ENCODE measurements around the gene P2RY2.

Gene P2RY2

GRCh38 chr11:73204711-73205121 is 13.4 kb upstream of the P2RY2 start:
- DNase-seq, result peak in 5 of 56 donors; percentile 6 to 29 (median 15)

- no peak for DNase-seq
Observed at GRCh38 chr11:73205661-73206343, 12.3 kb upstream of the P2RY2 start.

DNA sequence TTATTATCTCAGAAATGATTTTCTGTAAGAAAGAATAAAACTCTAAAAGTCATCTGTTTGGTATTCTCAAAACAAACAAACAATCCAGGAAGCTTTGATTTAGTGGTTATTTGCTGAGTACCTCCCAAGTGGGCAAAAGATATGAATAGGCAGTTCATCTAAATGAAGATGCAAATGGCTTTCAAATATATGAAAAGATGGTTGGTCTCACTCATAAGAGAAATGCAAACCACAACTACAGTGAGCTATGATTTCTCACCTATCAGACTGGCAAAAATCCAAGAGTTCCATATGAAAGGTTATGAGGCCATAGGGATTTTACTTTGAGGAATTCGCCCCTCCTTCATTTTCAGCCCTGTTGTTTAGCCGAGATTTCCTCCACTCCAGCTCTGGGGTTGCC is 11.3 kb upstream of the P2RY2 start:
- no peak for DNase-seq

- DNase-seq, result no peak
Observed at GRCh38 chr11:73209892-73210291, 8.2 kb upstream of the P2RY2 start.

- DNase-seq, result no peak
Observed at GRCh38 chr11:73210916-73211667, 7.0 kb upstream of the P2RY2 start.

DNA sequence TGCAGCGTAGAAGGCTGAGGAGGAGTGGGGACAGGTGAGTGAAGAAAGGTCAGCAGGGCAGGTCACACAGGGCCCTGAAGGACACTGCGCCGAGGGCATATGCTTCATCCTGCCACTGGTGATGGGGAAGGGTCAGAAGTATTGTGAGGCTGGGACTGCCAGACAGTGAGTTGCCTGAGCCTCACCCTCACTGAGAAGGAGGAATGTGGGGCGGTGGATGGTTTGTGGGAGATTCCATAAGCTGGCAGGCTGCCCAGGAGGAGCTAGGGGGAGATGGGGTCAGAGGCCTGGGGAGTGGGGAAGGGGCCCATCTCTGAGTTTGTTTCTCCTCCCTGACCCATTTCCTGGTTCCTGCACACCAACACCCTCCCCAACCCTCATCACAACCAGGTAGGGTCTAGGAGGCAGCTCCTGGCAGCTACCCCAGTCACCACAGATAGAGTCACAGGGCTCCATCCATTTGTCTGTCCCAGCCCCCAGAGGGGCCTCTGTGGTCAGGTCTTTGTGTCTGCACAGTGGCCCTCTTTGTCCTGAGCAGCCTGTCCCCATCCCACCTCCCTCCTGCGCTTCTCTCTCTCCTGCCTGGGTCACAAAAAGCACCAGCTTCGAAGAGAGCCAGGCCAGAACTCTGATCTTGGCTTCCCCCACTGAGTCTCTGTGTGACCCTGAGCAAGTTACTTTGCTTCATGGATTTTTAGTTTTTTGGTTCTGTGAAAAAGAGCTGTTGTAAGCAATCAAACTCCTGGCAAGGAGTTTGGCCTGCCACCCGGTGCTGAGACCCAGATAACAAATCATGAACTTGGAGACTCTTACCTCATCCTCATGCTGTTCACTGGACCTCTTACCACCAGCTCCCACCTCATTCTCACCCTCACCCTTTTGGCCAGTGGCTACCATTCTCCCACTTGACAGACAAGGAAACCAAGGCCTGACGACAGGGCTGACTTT is 4.6 kb upstream of the P2RY2 start:
- no peak for DNase-seq

DNA sequence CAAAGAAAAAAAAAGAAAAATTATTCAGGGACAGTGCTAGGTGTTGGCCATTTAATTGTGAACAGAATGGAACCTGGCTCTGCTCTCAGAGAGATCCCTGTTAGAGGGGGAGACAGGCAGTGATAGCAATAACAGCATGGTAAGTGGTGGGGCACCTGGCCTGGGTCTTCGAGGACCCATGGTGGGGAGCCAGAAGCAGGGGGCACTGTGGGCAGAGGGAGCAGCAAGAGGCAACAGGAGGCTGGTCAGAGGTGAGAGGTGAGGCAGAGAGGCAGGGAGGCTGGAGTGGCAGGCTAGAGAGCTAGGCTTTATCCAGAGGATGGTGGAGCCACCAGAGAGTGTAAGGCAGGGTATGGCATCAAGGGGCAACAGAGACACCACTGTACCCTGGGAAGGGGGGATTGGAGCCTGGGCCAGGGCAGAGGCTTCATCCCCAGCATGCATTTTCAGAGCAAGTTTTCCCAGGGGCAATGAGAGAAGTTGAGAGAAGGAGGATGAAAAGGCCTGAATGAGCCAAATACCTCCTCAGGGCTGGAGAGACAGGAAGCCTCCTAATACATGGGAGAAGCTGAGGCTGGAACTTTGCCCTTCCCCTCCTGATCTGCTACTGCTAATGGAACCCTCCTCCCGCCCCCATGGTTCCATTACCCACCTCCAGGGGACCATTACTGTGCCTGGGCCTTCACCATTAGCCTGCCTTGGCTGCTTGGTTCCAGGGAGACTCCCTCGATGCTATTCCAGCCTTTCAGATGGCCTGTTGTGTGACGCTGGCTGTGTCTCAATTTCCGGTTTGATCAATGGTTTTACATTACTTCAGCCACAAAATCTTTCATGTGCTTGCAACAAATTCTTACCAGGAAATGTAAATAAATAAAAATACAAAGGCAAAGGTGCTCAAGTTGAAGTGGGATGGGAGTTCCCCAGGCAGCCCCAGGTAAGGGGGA is 2.6 kb upstream of the P2RY2 start:
- DNase-seq, result no peak

DNA sequence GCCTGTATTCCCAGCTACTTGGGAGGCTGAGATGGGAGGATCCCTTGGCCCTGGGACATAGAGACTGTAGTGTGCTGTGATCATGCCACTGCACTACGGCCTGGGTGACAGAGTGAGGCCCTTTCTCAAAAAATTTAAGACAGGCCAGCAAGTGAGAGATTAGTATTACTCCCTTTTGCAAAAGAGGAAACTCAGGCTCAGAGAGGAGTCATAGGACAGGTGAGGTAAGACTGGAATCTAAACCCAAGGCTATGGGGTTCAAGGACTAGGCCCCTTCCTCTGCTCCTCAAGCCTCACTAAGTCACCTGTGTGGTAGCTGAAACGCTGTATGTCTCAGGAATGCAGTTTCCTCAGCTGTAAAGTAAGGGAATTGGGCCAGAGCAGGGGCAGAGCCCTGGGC is 1.6 kb upstream of the P2RY2 start:
- no peak for DNase-seq

- peak in 8 of 56 donors; percentile 9 to 24 (median 17) for DNase-seq
Observed at GRCh38 chr11:73217131-73217809, 811 bp upstream of the P2RY2 start.

GRCh38 chr11:73217810-73218105 is 323 bp upstream of the P2RY2 start:
- no peak for DNase-seq

DNA sequence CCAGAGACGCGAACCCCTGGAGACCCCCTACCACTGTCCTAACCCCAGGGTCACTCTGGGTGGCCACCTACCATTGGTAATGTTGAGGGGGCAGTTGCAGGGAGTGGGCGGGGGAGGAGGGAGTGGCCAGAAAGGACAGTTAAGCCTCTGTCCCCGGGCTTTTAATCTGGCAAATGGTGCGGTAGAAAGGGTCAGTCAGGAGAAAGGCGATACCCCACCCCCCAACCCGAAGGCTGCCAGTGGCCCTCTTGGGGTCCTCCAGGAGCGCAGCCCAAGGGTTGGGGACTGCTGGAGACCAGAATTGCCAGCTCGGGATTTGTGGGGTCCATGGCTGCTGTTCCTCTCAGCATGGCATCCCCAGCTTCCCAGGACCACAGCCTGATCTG is 742 bp downstream of the P2RY2 start:
- DNase-seq, result no peak

- no peak for DNase-seq
Observed at GRCh38 chr11:73219396-73220285, 1.6 kb downstream of the P2RY2 start.

- DNase-seq, result no peak
Observed at GRCh38 chr11:73221451-73221850, 3.4 kb downstream of the P2RY2 start.

DNA sequence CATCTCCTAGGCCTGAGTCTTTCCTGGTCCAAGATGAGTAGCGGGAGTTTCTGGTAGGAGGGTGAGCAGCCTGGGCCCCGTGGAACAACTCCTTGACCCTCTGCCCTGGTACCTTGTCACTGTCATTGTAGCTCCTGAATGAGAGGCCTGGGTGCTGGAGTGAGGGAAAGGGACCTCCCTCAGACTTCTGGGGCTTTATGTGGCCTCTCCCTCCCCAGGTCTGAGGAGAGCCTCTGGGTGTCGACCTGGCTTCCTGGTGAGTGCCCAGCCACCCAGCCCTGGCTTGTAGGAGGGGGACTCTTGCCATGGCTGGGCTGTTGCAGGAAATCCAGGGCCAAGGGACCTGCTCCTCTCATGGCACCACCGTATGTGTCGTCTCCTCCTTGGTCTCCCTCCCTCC is 3.9 kb downstream of the P2RY2 start:
- DNase-seq, result no peak

DNA sequence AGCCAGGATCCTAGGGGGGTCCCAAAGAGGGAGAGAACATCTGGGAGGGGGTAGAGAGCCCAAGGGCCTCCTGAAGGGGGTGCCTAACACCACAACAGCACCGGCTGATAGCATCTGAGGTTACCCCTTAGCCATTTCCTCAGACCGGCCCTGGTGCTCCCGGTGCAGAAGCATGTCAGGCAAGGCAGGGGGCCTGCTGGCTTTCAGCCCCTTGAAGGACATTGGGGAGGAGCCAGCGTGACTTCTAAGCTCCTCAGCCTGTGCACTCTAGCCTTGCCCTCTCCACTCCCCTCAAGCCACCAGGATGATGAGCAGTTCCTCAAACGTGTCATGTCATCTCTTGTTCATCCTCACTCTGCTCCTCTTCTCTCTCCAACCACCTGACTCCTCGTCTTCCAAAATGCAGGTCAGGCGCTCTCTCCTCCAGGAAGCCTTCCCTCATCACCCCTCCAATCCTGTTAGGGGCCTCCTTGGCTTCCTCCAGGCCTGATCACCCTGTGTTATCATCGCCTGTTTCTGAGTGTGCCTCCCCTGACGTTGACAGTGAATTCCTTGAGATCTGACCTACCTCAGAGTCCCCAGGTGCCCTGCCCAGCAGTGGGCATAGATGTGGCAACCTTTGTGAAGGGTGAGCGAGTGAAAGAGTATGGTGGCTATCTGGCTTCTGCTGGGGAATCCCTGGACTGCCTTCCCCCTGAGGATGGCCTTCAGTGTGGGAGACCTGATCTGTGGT is 6.1 kb downstream of the P2RY2 start:
- no peak for DNase-seq

GRCh38 chr11:73225001-73225686 is 7.1 kb downstream of the P2RY2 start:
- DNase-seq, result no peak

- no peak for DNase-seq
Observed at GRCh38 chr11:73225851-73226250, 7.8 kb downstream of the P2RY2 start.

All from nucleus accumbens (tissue), 56 donors.